OCI-LY7 (cell line): ENCODE data around the gene CBFA2T2. TPM values are rescaled to one million over a fixed set of nuclear protein-coding genes. Genes with fewer than 3 reads are reported as not detected.

Experiments used
- BruUV-seq: library from RNA; stranded (reverse); fragments of 400-500 nt; replicated peaks from 2 replicates; lab custom pipeline; 2021; lab: Mats Ljungman, UMichigan
- CTCF ChIA-PET: fragments of 300-600 bp; sonication (Branson Sonifier 250); formaldehyde crosslinking; loops from one replicate; lab custom pipeline; 2022; ENCODE audit warnings: antibody characterized with exemption; ENCODE audit not compliant: unreplicated experiment; lab: Charles Lee
- POLR2A ChIA-PET: fragments of 300-600 bp; sonication (Branson Sonifier 250); formaldehyde crosslinking; loops from one replicate; lab custom pipeline; 2022; ENCODE audit warnings: antibody characterized with exemption; lab: Charles Lee
- DNase-seq: peaks from one replicate; pipeline ENCODE4 v3.0.0-alpha.2; 2015; ENCODE audit warnings: low spot score
- H2AFZ ChIP-seq: fragments of 200-600 bp; sonication (generic), shearing (Covaris generic); 2 replicates; pipeline ENCODE4 v1.6.1; 2014; ENCODE audit warnings: mild to moderate bottlenecking, antibody characterized with exemption, low read length, moderate library complexity
- H3K27ac ChIP-seq: fragments of 200-600 bp; sonication (generic); 2 replicates; pipeline ENCODE4 v1.5.1; 2014; ENCODE audit warnings: mixed run types, low read depth, mild to moderate bottlenecking, moderate library complexity, low read length, inconsistent platforms; ENCODE audit not compliant: poor library complexity, severe bottlenecking
- H3K36me3 ChIP-seq: fragments of 200-600 bp; sonication (generic); 2 replicates; pipeline ENCODE4 v1.6.1; 2014; ENCODE audit warnings: mild to moderate bottlenecking, antibody characterized with exemption, low read length, moderate library complexity, mixed read lengths; ENCODE audit not compliant: insufficient read depth
- H3K4me1 ChIP-seq: fragments of 200-600 bp; sonication (generic); 2 replicates; pipeline ENCODE4 v1.5.1; 2014; ENCODE audit warnings: mild to moderate bottlenecking, low read length; ENCODE audit not compliant: insufficient read depth, poor library complexity, severe bottlenecking
- H3K4me2 ChIP-seq: fragments of 200-600 bp; sonication (generic); 2 replicates; pipeline ENCODE4 v1.6.1; 2014; ENCODE audit warnings: mild to moderate bottlenecking, low read length
- H3K4me3 ChIP-seq: fragments of 200-600 bp; sonication (generic); 2 replicates; pipeline ENCODE4 v1.5.1; 2014; ENCODE audit warnings: mild to moderate bottlenecking, low read depth, low read length; ENCODE audit not compliant: poor library complexity, severe bottlenecking
- H3K79me2 ChIP-seq: fragments of 200-600 bp; sonication (generic); 2 replicates; pipeline ENCODE4 v1.6.1; 2016; ENCODE audit warnings: low read depth, mild to moderate bottlenecking, low read length, moderate library complexity, mixed read lengths; ENCODE audit not compliant: insufficient read depth
- H3K9me2 ChIP-seq: fragments of 200-600 bp; sonication (generic); 2 replicates; pipeline ENCODE4 v1.6.1; 2016; ENCODE audit warnings: mild to moderate bottlenecking, low read length, mixed read lengths; ENCODE audit not compliant: insufficient read depth
- H3K9me3 ChIP-seq: fragments of 200-600 bp; sonication (generic); 2 replicates; pipeline ENCODE4 v1.6.1; 2014; ENCODE audit warnings: mild to moderate bottlenecking, mixed run types, low read length, mixed read lengths
- H4K20me1 ChIP-seq: fragments of 200-600 bp; sonication (generic); 2 replicates; pipeline ENCODE4 v1.6.1; 2014; ENCODE audit warnings: mild to moderate bottlenecking, antibody characterized with exemption, low read length, moderate library complexity, mixed read lengths; ENCODE audit not compliant: insufficient read depth
- EZH2phosphoT487 ChIP-seq: fragments of 200-600 bp; sonication (generic); IDR thresholded peaks from 2 replicates; pipeline ENCODE4 v1.6.1; 2018; ENCODE audit warnings: low read depth, borderline replicate concordance, mild to moderate bottlenecking, mixed run types, antibody characterized with exemption, low read length, moderate library complexity, mixed read lengths
- intact Hi-C: fragments of 100-400 bp; cut with micrococcal nuclease; formaldehyde crosslinking; loops from one replicate; pipeline ENCODE4 v1.10.0; 2022; ENCODE audit not compliant: unreplicated experiment
- total RNA-seq, 2 experiments: library from RNA; depleted of rRNA in 1 of 2; stranded (reverse); fragments of >200 nt in 1 of 2; shearing (Covaris generic) in 1 of 2; gene quantifications; 2 replicates each; pipeline ENCODE4 v1.2.3, GENCODE V29; 2014 to 2022
- TF ChIP-seq, protein P1 (sequence below): fragments of 200-600 bp; sonication (generic); conservative IDR thresholded peaks from 2 replicates; pipeline ENCODE4 v1.5.1; 2014; ENCODE audit warnings: mild to moderate bottlenecking, antibody characterized with exemption, low read length, moderate library complexity, mixed read lengths

The CBFA2T2 gene
- total RNA-seq, 2 experiments from 2014 or later: 20.7 to 32.9 TPM

DNA sequence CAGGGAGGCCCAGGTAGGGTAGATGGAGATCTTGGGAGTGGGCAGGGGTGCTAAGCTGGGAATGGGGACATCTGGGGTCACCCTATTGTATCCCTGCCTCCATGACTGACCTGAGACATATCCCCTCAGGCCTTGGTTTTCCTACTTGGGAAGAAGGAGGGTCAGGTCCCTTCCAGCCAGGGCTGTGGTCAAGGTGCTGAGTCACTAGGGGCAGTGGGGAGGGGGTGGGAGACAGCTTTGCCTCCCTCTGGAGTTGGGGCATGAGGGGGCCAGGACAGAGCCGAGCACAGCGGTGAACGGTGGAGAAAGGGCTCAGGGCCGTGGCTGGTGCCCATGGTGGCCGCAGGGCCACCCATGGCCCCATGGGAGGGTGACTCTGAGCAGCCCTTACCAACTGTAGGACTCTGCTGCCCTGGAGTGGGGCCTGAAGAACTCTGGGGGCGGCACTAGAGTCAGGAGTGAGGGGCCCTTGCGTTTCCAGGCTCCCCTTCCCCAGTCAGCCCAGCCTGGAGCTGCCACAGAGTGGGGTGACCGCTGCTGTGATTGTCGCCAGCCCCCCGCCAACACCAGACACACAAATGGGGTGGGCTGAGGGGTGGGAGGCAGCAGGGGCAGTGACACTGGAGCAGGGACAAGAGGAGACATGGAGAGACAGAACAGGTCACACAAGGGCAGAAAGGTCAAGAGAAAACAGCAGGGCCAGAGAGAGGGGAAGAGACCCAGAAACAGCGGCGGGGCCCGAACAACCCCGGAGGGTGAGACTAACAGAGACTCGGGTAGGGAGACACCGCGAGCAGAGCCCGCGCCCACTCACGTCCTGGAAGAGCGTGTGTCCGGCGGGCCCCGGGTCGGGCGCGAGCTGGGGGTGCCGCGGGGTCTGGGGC is 183.8 kb downstream of the CBFA2T2 start:
- CTCF ChIA-PET: no interaction called here
- peaks cover 59% of the 10 kb centered on the region for H3K4me1 ChIP-seq
- intact Hi-C loops: loop anchor here (2.0 kb wide), 1 partner anchor 57 kb away; the partner anchor contains the start of gene ZNF341

GRCh38 chr20:33674294-33675135 is 184.6 kb downstream of the CBFA2T2 start, which contains the start of gene NECAB3:
Gene NECAB3 (minus strand): TSS chr20:33674428. CDS start chr20:33674352, 76 bp downstream.
- Histone ChIP-seq H3K9me3 (no peaks in the 10 kb centered on the region), H4K20me1 (no peaks in the 10 kb centered on the region), H3K9me2 (no peaks in the 10 kb centered on the region), H3K4me1 (peaks cover 59% of the 10 kb centered on the region), H3K36me3 (peaks cover 65% of the 10 kb centered on the region), H3K27ac (peak within 1 kb of the TSS; percentile 68), H3K4me3 (peak within 1 kb of the TSS; percentile 84), H3K4me2 (peak within 1 kb of the TSS; percentile 94), H2AFZ (no peak within 1 kb of the TSS), H3K79me2 (peaks cover 23% of the 10 kb centered on the region; the same call in 1 of the 2 replicates)
- CTCF ChIA-PET: no interaction called here
- BruUV-seq: no TSS peak
- peak; percentile 79 for DNase-seq
- intact Hi-C loops: loop anchor here (2.0 kb wide), 1 partner anchor 56 kb away; the partner anchor contains the start of gene ZNF341
- TF ChIP-seq EZH2phosphoT487: no peak
- TF ChIP-seq, protein P1, sequence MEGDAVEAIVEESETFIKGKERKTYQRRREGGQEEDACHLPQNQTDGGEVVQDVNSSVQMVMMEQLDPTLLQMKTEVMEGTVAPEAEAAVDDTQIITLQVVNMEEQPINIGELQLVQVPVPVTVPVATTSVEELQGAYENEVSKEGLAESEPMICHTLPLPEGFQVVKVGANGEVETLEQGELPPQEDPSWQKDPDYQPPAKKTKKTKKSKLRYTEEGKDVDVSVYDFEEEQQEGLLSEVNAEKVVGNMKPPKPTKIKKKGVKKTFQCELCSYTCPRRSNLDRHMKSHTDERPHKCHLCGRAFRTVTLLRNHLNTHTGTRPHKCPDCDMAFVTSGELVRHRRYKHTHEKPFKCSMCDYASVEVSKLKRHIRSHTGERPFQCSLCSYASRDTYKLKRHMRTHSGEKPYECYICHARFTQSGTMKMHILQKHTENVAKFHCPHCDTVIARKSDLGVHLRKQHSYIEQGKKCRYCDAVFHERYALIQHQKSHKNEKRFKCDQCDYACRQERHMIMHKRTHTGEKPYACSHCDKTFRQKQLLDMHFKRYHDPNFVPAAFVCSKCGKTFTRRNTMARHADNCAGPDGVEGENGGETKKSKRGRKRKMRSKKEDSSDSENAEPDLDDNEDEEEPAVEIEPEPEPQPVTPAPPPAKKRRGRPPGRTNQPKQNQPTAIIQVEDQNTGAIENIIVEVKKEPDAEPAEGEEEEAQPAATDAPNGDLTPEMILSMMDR: 0 out of 2 replicates have a peak, but pooled peaks have one; percentile 18
- POLR2A ChIA-PET: interaction anchor here (0.6 kb wide), 1 partner anchor 9 kb away, joined by 3 read pairs; no protein-coding TSS in a partner anchor

More for the DNA sequence above, 183.8 kb downstream of the CBFA2T2 start:
- peaks cover 16% of the 10 kb centered on the region; the same call in 1 of the 2 replicates for H3K79me2 ChIP-seq
- H3K4me3 ChIP-seq: peak overlapping the region; percentile 84
- no TSS peak for BruUV-seq
- no peaks in the 10 kb centered on the region for H3K9me2 ChIP-seq
- H4K20me1 ChIP-seq: no peaks in the 10 kb centered on the region
- DNase-seq: no peak
- no peak overlapping the region for H2AFZ ChIP-seq
- no peaks in the 10 kb centered on the region for H3K9me3 ChIP-seq
- peak overlapping the region; percentile 94 for H3K4me2 ChIP-seq
- POLR2A ChIA-PET: interaction anchor here (0.5 kb wide), 1 partner anchor 288 kb away, joined by 3 read pairs; no protein-coding TSS in a partner anchor
- H3K27ac ChIP-seq: peak overlapping the region; percentile 68
- TF ChIP-seq, protein P1: no peak
- TF ChIP-seq EZH2phosphoT487: no peak
- peaks cover 65% of the 10 kb centered on the region for H3K36me3 ChIP-seq
